DOHH2 (cell line): Measurements from ENCODE around the gene GPR176.

Experiments used
- H3F3A ChIP-seq: fragments of 200-600 bp; sonication (generic), shearing (Covaris generic); 2 replicates; pipeline ENCODE4 v1.6.0; 2016; ENCODE audit warnings: antibody characterized with exemption, mild to moderate bottlenecking; ENCODE audit not compliant: control insufficient read depth, insufficient read depth
- H3K27ac ChIP-seq: fragments of 200-600 bp; sonication (generic); 2 replicates; pipeline ENCODE4 v1.5.1; 2014; ENCODE audit warnings: low read depth, mild to moderate bottlenecking, low read length, moderate library complexity
- H3K27me3 ChIP-seq: fragments of 200-600 bp; sonication (generic); 2 replicates; pipeline ENCODE4 v1.6.1; 2014; ENCODE audit warnings: mild to moderate bottlenecking, low read length, mixed read lengths; ENCODE audit not compliant: control insufficient read depth
- H3K36me3 ChIP-seq: fragments of 200-600 bp; sonication (generic); 2 replicates; pipeline ENCODE4 v1.6.1; 2014; ENCODE audit warnings: mild to moderate bottlenecking, low read length, moderate library complexity, mixed read lengths; ENCODE audit not compliant: control insufficient read depth
- H3K4me1 ChIP-seq: fragments of 200-600 bp; sonication (generic); 2 replicates; pipeline ENCODE4 v1.6.1; 2014; ENCODE audit warnings: mild to moderate bottlenecking, low read length, mixed read lengths; ENCODE audit not compliant: control insufficient read depth
- H3K4me2 ChIP-seq: fragments of 200-600 bp; sonication (generic); 2 replicates; pipeline ENCODE4 v1.6.0; 2014; ENCODE audit warnings: mild to moderate bottlenecking, low read length, moderate library complexity
- H3K4me3 ChIP-seq: fragments of 200-600 bp; sonication (generic); 2 replicates; pipeline ENCODE4 v1.5.1; 2014; ENCODE audit warnings: mild to moderate bottlenecking, low read length, mixed read lengths
- H3K79me2 ChIP-seq: fragments of 200-600 bp; sonication (generic); 2 replicates; pipeline ENCODE4 v1.6.1; 2014; ENCODE audit warnings: mild to moderate bottlenecking, low read length, mixed read lengths; ENCODE audit not compliant: control insufficient read depth
- H3K9me2 ChIP-seq: fragments of 200-600 bp; sonication (generic); replicated peaks from 2 replicates; pipeline ENCODE4 v1.6.1; 2014; ENCODE audit warnings: mild to moderate bottlenecking, low read length, mixed read lengths; ENCODE audit not compliant: control insufficient read depth
- H3K9me3 ChIP-seq: fragments of 200-600 bp; sonication (generic); 2 replicates; pipeline ENCODE4 v1.6.1; 2014; ENCODE audit warnings: antibody characterized with exemption, low read length, mixed read lengths; ENCODE audit not compliant: control insufficient read depth, insufficient read depth
- H4K20me1 ChIP-seq: fragments of 200-600 bp; sonication (generic); 2 replicates; pipeline ENCODE4 v1.6.0; 2014; ENCODE audit warnings: low read depth, mild to moderate bottlenecking, antibody characterized with exemption, low read length, moderate library complexity; ENCODE audit not compliant: control insufficient read depth, insufficient read depth
- EZH2phosphoT487 ChIP-seq: fragments of 200-600 bp; sonication (generic); IDR thresholded peaks from 2 replicates; pipeline ENCODE4 v1.6.1; 2017; ENCODE audit warnings: borderline replicate concordance, mild to moderate bottlenecking, antibody characterized with exemption, low read length, moderate library complexity, mixed read lengths
- TF ChIP-seq, protein P1 (sequence below): fragments of 200-600 bp; sonication (generic); IDR thresholded peaks from one replicate; pipeline ENCODE4 v1.5.1; 2014; ENCODE audit warnings: antibody characterized with exemption, mild to moderate bottlenecking, low read depth, low read length; ENCODE audit not compliant: poor library complexity, severe bottlenecking

Gene GPR176

DNA sequence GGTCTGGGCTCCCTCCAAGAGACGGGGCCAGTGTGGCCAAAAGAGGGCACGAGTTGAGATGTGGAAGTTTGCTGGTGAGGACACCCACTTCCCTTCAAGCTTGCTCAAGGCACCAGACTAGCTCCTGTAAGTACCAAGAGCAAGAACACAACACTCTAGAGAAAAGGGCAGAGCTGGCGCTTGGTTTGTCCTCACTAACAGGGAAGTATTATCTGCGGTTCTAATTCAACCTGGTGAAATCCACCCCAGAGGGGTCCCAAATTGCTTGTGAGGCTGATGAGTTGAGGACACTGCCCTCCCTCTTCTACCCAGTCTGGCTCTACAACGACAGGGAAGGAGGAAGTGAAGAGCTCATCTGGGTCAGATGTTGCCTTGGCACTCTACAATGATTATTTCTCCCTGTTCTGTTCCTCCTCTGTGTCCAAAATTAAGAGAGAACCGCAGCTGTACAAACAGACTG lies 120.5 kb downstream of the GPR176 start:
- H3K4me2 ChIP-seq: no peak overlapping the region
- H3F3A ChIP-seq: no peaks in the 10 kb centered on the region
- H4K20me1 ChIP-seq: no peaks in the 10 kb centered on the region
- no peaks in the 10 kb centered on the region for H3K9me3 ChIP-seq
- H3K27ac ChIP-seq: no peak overlapping the region
- TF ChIP-seq, protein P1, sequence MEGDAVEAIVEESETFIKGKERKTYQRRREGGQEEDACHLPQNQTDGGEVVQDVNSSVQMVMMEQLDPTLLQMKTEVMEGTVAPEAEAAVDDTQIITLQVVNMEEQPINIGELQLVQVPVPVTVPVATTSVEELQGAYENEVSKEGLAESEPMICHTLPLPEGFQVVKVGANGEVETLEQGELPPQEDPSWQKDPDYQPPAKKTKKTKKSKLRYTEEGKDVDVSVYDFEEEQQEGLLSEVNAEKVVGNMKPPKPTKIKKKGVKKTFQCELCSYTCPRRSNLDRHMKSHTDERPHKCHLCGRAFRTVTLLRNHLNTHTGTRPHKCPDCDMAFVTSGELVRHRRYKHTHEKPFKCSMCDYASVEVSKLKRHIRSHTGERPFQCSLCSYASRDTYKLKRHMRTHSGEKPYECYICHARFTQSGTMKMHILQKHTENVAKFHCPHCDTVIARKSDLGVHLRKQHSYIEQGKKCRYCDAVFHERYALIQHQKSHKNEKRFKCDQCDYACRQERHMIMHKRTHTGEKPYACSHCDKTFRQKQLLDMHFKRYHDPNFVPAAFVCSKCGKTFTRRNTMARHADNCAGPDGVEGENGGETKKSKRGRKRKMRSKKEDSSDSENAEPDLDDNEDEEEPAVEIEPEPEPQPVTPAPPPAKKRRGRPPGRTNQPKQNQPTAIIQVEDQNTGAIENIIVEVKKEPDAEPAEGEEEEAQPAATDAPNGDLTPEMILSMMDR: no peak
- no peak for TF ChIP-seq EZH2phosphoT487
- peaks cover 5% of the 10 kb centered on the region; the same call in 1 of the 2 replicates for H3K27me3 ChIP-seq
- H3K79me2 ChIP-seq: no peaks in the 10 kb centered on the region
- no peaks in the 10 kb centered on the region for H3K4me1 ChIP-seq
- H3K4me3 ChIP-seq: no peak overlapping the region
- no peaks in the 10 kb centered on the region for H3K36me3 ChIP-seq
- H3K9me2 ChIP-seq: no peaks in the 10 kb centered on the region

DNA sequence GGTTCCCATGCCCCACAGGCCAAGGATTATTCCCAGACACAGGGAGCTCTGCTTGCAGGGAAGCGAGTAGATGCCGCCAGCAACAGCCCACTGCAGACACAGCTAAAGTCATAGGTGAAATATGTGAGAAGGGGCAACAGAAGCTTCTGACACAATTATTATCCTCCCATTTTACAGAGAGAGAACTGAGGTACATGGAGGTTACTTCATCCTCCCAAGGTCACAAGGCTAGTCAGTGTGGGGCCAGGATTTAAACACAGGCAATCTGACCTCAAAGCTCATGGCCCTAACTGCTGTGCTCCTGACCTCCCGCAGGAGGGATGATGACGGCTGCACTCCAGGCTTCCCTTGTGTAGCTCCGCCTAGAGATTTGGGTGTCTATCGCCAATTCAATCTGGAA lies 121.7 kb downstream of the GPR176 start:
- Histone ChIP-seq H4K20me1 (no peaks in the 10 kb centered on the region), H3K27ac (no peak overlapping the region), H3K79me2 (no peaks in the 10 kb centered on the region), H3F3A (no peaks in the 10 kb centered on the region), H3K4me3 (no peak overlapping the region), H3K4me1 (no peaks in the 10 kb centered on the region), H3K4me2 (no peak overlapping the region), H3K9me2 (no peaks in the 10 kb centered on the region), H3K36me3 (no peaks in the 10 kb centered on the region), H3K27me3 (peaks cover 8% of the 10 kb centered on the region), H3K9me3 (no peaks in the 10 kb centered on the region)
- TF ChIP-seq, protein P1: no peak
- TF ChIP-seq EZH2phosphoT487: no peak

DNA sequence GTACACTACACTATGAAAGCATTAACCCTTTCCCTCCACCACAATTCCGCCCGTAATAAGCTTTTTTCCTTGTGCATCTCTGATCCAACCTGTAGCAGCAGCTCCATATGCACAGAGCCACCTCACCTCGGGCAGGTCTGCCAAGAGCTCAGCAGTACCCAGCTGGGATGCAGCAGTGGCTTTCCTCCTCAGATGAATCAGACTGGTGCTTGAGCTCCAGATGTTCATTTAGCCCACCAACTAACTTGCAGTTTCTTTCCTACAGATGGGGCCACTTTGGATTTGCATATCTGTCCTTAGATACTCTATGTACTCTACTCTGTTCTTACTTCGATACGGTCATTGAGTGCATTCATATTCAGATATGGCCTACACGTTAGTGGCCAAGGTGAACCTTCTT lies 122.7 kb downstream of the GPR176 start:
- Histone ChIP-seq H3K9me2 (no peaks in the 10 kb centered on the region), H3K4me1 (no peaks in the 10 kb centered on the region), H3K27ac (no peak overlapping the region), H3K79me2 (no peaks in the 10 kb centered on the region), H3K9me3 (no peaks in the 10 kb centered on the region), H3K4me2 (no peak overlapping the region), H3K36me3 (no peaks in the 10 kb centered on the region), H3K4me3 (no peak overlapping the region), H3F3A (no peaks in the 10 kb centered on the region), H3K27me3 (peaks cover 12% of the 10 kb centered on the region), H4K20me1 (no peaks in the 10 kb centered on the region)
- TF ChIP-seq, protein P1: no peak
- no peak for TF ChIP-seq EZH2phosphoT487
